Neural progenitor cell (in vitro differentiated cells): ENCODE data around the gene PKP3. TPM values are rescaled to one million over a fixed set of nuclear protein-coding genes. Genes with fewer than 3 reads are reported as not detected.
"Not testable (repeated sequence)": the region's sequence is repeated elsewhere in the genome, so short reads cannot be mapped to it uniquely, and the experiment has no call there.

ENCODE experiments used
- DNase-seq: peaks from one replicate; pipeline ENCODE4 v3.0.0-alpha.2; 2016; ENCODE audit warnings: low spot score
- H2AFZ ChIP-seq: fragments of 200-600 bp; sonication (generic); replicated peaks from 2 replicates; pipeline ENCODE4 v1.6.1; 2016; ENCODE audit warnings: antibody characterized with exemption
- H3F3A ChIP-seq: fragments of 200-600 bp; sonication (generic); 2 replicates; pipeline ENCODE4 v1.6.1; 2016; ENCODE audit warnings: antibody characterized with exemption, low read depth
- H3K27ac ChIP-seq: fragments of 200-600 bp; sonication (generic); 2 replicates; pipeline ENCODE4 v1.5.1; 2016; ENCODE audit warnings: mild to moderate bottlenecking
- H3K27me3 ChIP-seq: fragments of 200-600 bp; sonication (generic); 2 replicates; pipeline ENCODE4 v1.6.1; 2016; ENCODE audit warnings: mild to moderate bottlenecking, moderate library complexity
- H3K36me3 ChIP-seq: fragments of 200-600 bp; sonication (generic); 2 replicates; pipeline ENCODE4 v1.5.1; 2016
- H3K4me1 ChIP-seq: fragments of 200-600 bp; sonication (generic); 2 replicates; pipeline ENCODE4 v1.6.1; 2016; ENCODE audit warnings: mixed run types
- H3K4me2 ChIP-seq: fragments of 200-600 bp; sonication (generic); 2 replicates; pipeline ENCODE4 v1.6.1; 2016
- H3K4me3 ChIP-seq: fragments of 200-600 bp; sonication (generic); 2 replicates; pipeline ENCODE4 v1.5.1; 2016
- H3K79me2 ChIP-seq: fragments of 200-600 bp; sonication (generic); 2 replicates; pipeline ENCODE4 v1.6.1; 2016; ENCODE audit warnings: low read depth
- H3K9ac ChIP-seq: fragments of 200-600 bp; sonication (generic); 2 replicates; pipeline ENCODE4 v1.6.1; 2016
- H3K9me3 ChIP-seq: fragments of 200-600 bp; sonication (generic); 2 replicates; pipeline ENCODE4 v1.5.1; 2016; ENCODE audit warnings: low read depth
- H4K20me1 ChIP-seq: fragments of 200-600 bp; sonication (generic); 2 replicates; pipeline ENCODE4 v1.6.1; 2016; ENCODE audit warnings: low read depth
- H3K27ac Mint-ChIP-seq: 3 replicates; pipeline ENCODE4 v1.8.0; 2021; ENCODE audit warnings: mixed read lengths
- H3K27me3 Mint-ChIP-seq: 2 replicates; pipeline ENCODE4 v1.8.0; 2022; ENCODE audit warnings: low read depth, mild to moderate bottlenecking, inconsistent platforms, moderate library complexity, mixed read lengths; ENCODE audit not compliant: insufficient read depth
- H3K36me3 Mint-ChIP-seq: 3 replicates; pipeline ENCODE4 v1.8.0; 2021; ENCODE audit warnings: mixed read lengths
- H3K4me1 Mint-ChIP-seq: 3 replicates; pipeline ENCODE4 v1.8.0; 2021; ENCODE audit warnings: mixed read lengths
- H3K4me3 Mint-ChIP-seq: 3 replicates; pipeline ENCODE4 v1.8.0; 2021; ENCODE audit warnings: mild to moderate bottlenecking, moderate library complexity, mixed read lengths
- H3K9me3 Mint-ChIP-seq: 3 replicates; pipeline ENCODE4 v1.8.0; 2020; ENCODE audit warnings: mixed read lengths
- EZH2 ChIP-seq: fragments of 200-600 bp; sonication (generic); IDR thresholded peaks from 2 replicates; pipeline ENCODE4 v1.6.1; 2017; ENCODE audit warnings: antibody characterized with exemption, mild to moderate bottlenecking, moderate library complexity
- EZH2phosphoT487 ChIP-seq: fragments of 200-600 bp; sonication (generic); IDR thresholded peaks from 2 replicates; pipeline ENCODE4 v1.6.1; 2017; ENCODE audit warnings: antibody characterized with exemption
- total RNA-seq: library from RNA; depleted of rRNA; stranded (reverse); fragments of >200 nt; gene quantifications from 2 replicates; pipeline ENCODE4 v1.2.3, GENCODE V29; 2015; ENCODE audit warnings: low replicate concordance
- TF ChIP-seq, protein P1 (sequence below): fragments of 200-600 bp; sonication (generic); IDR thresholded peaks from 2 replicates; pipeline ENCODE4 v1.5.1; 2017; ENCODE audit warnings: antibody characterized with exemption, mild to moderate bottlenecking

Gene PKP3
- total RNA-seq, 1 donor from 2014 or later: 8.5 TPM

GRCh38 chr11:362642-363442, 31.2 kb upstream of the PKP3 start:
- no peak overlapping the region for H3K4me2 ChIP-seq
- H3K4me1 ChIP-seq: no peaks in the 10 kb centered on the region
- H3K36me3 Mint-ChIP-seq: peaks cover 4% of the 10 kb centered on the region
- H3K4me1 Mint-ChIP-seq: peaks cover 7% of the 10 kb centered on the region
- no peak for DNase-seq
- no peaks in the 10 kb centered on the region for H4K20me1 ChIP-seq
- H3K27me3 ChIP-seq: no peaks in the 10 kb centered on the region
- H2AFZ ChIP-seq: no peak overlapping the region
- peaks cover 35% of the 10 kb centered on the region for H3K9me3 Mint-ChIP-seq
- no peak overlapping the region for H3K27ac ChIP-seq
- TF ChIP-seq EZH2phosphoT487: no peak
- TF ChIP-seq EZH2: no peak
- TF ChIP-seq, protein P1, sequence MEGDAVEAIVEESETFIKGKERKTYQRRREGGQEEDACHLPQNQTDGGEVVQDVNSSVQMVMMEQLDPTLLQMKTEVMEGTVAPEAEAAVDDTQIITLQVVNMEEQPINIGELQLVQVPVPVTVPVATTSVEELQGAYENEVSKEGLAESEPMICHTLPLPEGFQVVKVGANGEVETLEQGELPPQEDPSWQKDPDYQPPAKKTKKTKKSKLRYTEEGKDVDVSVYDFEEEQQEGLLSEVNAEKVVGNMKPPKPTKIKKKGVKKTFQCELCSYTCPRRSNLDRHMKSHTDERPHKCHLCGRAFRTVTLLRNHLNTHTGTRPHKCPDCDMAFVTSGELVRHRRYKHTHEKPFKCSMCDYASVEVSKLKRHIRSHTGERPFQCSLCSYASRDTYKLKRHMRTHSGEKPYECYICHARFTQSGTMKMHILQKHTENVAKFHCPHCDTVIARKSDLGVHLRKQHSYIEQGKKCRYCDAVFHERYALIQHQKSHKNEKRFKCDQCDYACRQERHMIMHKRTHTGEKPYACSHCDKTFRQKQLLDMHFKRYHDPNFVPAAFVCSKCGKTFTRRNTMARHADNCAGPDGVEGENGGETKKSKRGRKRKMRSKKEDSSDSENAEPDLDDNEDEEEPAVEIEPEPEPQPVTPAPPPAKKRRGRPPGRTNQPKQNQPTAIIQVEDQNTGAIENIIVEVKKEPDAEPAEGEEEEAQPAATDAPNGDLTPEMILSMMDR: no peak
- H3K27me3 Mint-ChIP-seq: peaks cover 16% of the 10 kb centered on the region
- no peak overlapping the region for H3K9ac ChIP-seq
- H3K36me3 ChIP-seq: no peaks in the 10 kb centered on the region
- no peaks in the 10 kb centered on the region for H3K79me2 ChIP-seq
- no peak overlapping the region for H3K4me3 ChIP-seq
- no peak overlapping the region for H3K27ac Mint-ChIP-seq
- H3K9me3 ChIP-seq: peaks cover 6% of the 10 kb centered on the region
- peaks cover 2% of the 10 kb centered on the region for H3F3A ChIP-seq
- no peak overlapping the region for H3K4me3 Mint-ChIP-seq

GRCh38 chr11:363443-363805, 30.6 kb upstream of the PKP3 start:
- DNase-seq: not testable (repeated sequence)
- Mint-ChIP-seq H3K9me3 (peaks cover 34% of the 10 kb centered on the region), H3K4me1 (peaks cover 11% of the 10 kb centered on the region)

DNA sequence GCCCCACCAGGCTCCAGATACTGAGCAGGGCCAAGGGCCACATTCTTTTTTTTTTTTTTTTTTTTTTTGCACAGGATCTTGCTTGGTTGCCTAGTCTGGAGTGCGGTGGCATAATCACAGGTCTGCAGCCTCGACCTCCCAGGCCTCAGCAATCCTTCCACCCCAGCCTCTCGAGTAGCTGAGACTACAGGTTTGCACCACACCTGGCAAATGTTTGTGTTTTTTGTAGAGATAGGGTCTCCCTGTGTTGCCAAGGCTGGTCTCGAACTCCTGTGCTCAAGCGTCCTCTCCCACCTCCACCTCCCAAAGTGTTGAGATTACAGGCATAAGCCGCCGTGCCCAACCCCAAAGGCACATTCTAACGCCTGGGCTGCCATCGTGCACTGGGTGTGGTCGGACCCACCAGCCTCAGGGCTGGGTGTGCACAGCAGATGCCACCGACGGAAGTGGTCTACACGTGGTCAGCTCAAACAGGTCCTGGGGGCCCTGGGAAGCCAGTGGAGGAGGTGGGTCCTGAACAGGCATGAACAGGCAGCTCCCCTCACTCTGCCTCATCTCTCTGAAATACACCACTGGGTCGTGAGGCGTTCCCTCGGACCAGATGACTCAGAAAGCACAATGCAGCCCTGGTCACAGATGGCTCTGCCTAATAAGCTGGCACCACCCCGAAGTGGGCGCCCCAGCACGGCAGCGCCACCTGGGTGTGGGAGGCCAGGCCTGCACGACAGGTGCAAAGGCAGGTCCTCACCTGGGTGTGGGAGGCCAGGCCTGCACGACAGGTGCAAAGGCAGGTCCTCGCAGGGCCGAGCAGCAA, 29.9 kb upstream of the PKP3 start:
- no peak overlapping the region for H3K4me2 ChIP-seq
- no peak overlapping the region for H3K9ac ChIP-seq
- Mint-ChIP-seq H3K9me3 (peaks cover 30% of the 10 kb centered on the region), H3K36me3 (peaks cover 4% of the 10 kb centered on the region), H3K27ac (no peak overlapping the region), H3K27me3 (peaks cover 16% of the 10 kb centered on the region), H3K4me3 (no peak overlapping the region), H3K4me1 (peaks cover 10% of the 10 kb centered on the region)
- H3K79me2 ChIP-seq: no peaks in the 10 kb centered on the region
- no peaks in the 10 kb centered on the region for H3K4me1 ChIP-seq
- no peaks in the 10 kb centered on the region for H3K27me3 ChIP-seq
- H3K4me3 ChIP-seq: no peak overlapping the region
- no peak for DNase-seq
- peaks cover 11% of the 10 kb centered on the region for H3F3A ChIP-seq
- H3K27ac ChIP-seq: no peak overlapping the region
- H3K36me3 ChIP-seq: no peaks in the 10 kb centered on the region
- TF ChIP-seq, protein P1: peak; percentile 26
- TF ChIP-seq EZH2phosphoT487 (no peak), EZH2 (no peak)
- H2AFZ ChIP-seq: no peak overlapping the region
- no peaks in the 10 kb centered on the region for H4K20me1 ChIP-seq
- peaks cover 6% of the 10 kb centered on the region for H3K9me3 ChIP-seq

More at GRCh38 chr11:363443-363805, 30.6 kb upstream of the PKP3 start:
- not testable (repeated sequence) for H3K36me3 Mint-ChIP-seq, H3K4me3 Mint-ChIP-seq, H3K79me2 ChIP-seq, H3K9me3 ChIP-seq, H2AFZ ChIP-seq, H3K9ac ChIP-seq, H3K27me3 ChIP-seq, H3K36me3 ChIP-seq, H3K4me3 ChIP-seq, H3K4me2 ChIP-seq, H4K20me1 ChIP-seq, H3K27ac Mint-ChIP-seq, H3F3A ChIP-seq, H3K27ac ChIP-seq, H3K4me1 ChIP-seq
- peaks cover 16% of the 10 kb centered on the region for H3K27me3 Mint-ChIP-seq
